Transverse colon (tissue), 4 donors: ENCODE data around the gene SPIRE1. TPM values are rescaled to one million over a fixed set of nuclear protein-coding genes. Genes with fewer than 3 reads are reported as not detected.

ENCODE experiments used
- DNase-seq: peaks from one replicate; pipeline ENCODE4 v3.0.0-alpha.2; 2019
- H3K27ac ChIP-seq, 4 donors: fragments of 200-600 bp; sonication (generic); 2 replicates each; pipeline ENCODE4 v1.5.1; 2016 to 2018; ENCODE audit warnings: inconsistent platforms in 4 of 4
- H3K27me3 ChIP-seq: fragments of 200-600 bp; sonication (generic); 2 replicates; pipeline ENCODE4 v1.5.1; 2017; ENCODE audit warnings: inconsistent platforms
- H3K36me3 ChIP-seq, 4 donors: fragments of 200-600 bp; sonication (generic); 2 replicates each; pipeline ENCODE4 v1.5.1; 2017 to 2019; ENCODE audit warnings: inconsistent platforms in 4 of 4
- H3K4me1 ChIP-seq, 4 donors: fragments of 200-600 bp; sonication (generic); 2 replicates each; pipeline ENCODE4 v1.5.1; 2017 to 2020; ENCODE audit warnings: inconsistent platforms in 4 of 4
- H3K4me3 ChIP-seq, 4 donors: fragments of 200-600 bp; sonication (generic); 1 replicate in 1 of 4; 2 replicates in 3 of 4; pipeline versions ENCODE4 v1.5.1 to v1.6.1; 2017 to 2019; ENCODE audit warnings: inconsistent platforms in 4 of 4
- H3K9me3 ChIP-seq, 2 donors: fragments of 200-600 bp; sonication (generic); 2 replicates each; pipeline ENCODE4 v1.5.1; 2017 to 2019; ENCODE audit warnings: inconsistent platforms in 2 of 2
- CTCF ChIP-seq, 5 experiments: fragments of 200-600 bp in 3 of 5; fragments of 450-650 bp in 2 of 5; sonication (generic) in 3 of 5; IDR thresholded peaks; 1 replicate in 2 of 5; 2 replicates in 3 of 5; pipeline ENCODE4 v1.5.1; 2016 to 2017; ENCODE audit warnings: antibody characterized with exemption in 5 of 5, inconsistent platforms in 3 of 5, mild to moderate bottlenecking in 2 of 5, moderate library complexity in 1 of 5
- EP300 ChIP-seq: sonication (generic); formaldehyde crosslinking; IDR thresholded peaks from one replicate; pipeline ENCODE4 v1.6.1; 2017; ENCODE audit warnings: antibody characterized with exemption, low read depth
- POLR2A ChIP-seq: fragments of 450-650 bp; IDR thresholded peaks from one replicate; pipeline ENCODE4 v1.6.1; 2016; ENCODE audit warnings: antibody characterized with exemption, mild to moderate bottlenecking, moderate library complexity
- POLR2AphosphoS5 ChIP-seq, 3 donors: sonication (generic); formaldehyde crosslinking; IDR thresholded peaks; one replicate each; pipeline ENCODE4 v1.6.1; 2016; ENCODE audit warnings: antibody characterized with exemption in 3 of 3
- WGBS, 2 donors: methylation state at CpG; one replicate each; pipeline ENCODE4 v1.1.5; 2018; ENCODE audit warnings: low coverage in 1 of 2; 5-methylcytosine and 5-hydroxymethylcytosine counted together
- in situ Hi-C, 4 donors: fragments of 200-750 bp; cut with MboI; loops; one replicate each; pipeline versions ENCODE4 v1.15.0 to v1.15.1; 2017; ENCODE audit warnings: low sequenced_read_pairs in 3 of 4, low pct_ligation_motif_present in 1 of 4, low pct_unique_long_range_greater_than_20kb in 1 of 4
- intact Hi-C: fragments of 100-400 bp; cut with DNase I; formaldehyde crosslinking; loops from one replicate; pipeline ENCODE4 v1.15.1; 2023; ENCODE audit warnings: low total_unique reads
- total RNA-seq, 4 donors: library from RNA; depleted of rRNA; stranded (reverse); fragments of >200 nt; gene quantifications; one replicate each; pipeline ENCODE4 v1.1.0, GENCODE V29; 2016

SPIRE1 gene
- total RNA-seq, 4 donors from 2014 or later, result 6.0 to 7.8 (median 6.8) TPM

DNA sequence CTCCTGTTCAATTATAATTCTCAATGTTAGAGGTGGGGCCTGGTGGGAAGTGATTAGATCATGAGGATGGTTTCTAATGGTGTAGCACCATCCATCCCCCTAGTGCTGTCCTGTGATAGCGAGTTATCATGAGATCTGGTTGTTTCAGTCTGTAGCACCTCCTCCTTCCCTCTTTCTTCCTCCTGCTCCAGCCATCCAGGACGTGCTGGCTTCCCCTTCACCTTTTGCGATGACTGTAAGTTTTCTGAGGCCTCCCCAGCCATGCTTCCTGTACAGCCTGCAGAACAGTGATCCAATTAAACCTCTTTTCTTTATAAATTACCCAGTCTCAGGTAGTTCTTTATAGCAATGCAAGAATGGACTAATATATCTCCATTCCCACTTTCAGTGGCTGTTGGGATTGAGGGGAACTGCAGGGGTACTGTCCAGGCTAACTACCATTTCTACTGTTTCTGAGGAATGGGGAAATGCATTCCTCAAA is 19.2 kb downstream of the SPIRE1 start:
- intact Hi-C loops (no loop called here), in situ Hi-C loops (no loop called here)
- 63 to 68% methylated on average over 3 of the region's 3 CpGs for WGBS, 2 donors
- no peak for TF ChIP-seq POLR2A
- TF ChIP-seq CTCF (IDR thresholded peaks at IDR 0.05), result no peak
- no peak for TF ChIP-seq EP300
- no peak for TF ChIP-seq POLR2AphosphoS5 (IDR thresholded peaks at IDR 0.05)
- Histone ChIP-seq H3K36me3 (no peaks in the 10 kb centered on the region), H3K4me1 (peaks cover 0 to 3% (median 0%) of the 10 kb centered on the region in 4 donors), H3K9me3 (no peaks in the 10 kb centered on the region), H3K27me3 (no peaks in the 10 kb centered on the region), H3K27ac (no peak overlapping the region), H3K4me3 (no peak overlapping the region)
- DNase-seq, result no peak

GRCh38 chr18:12637901-12638643 is 19.8 kb downstream of the SPIRE1 start:
- WGBS, 2 donors, result 84 to 90% methylated on average over 1 to 4 of the region's 4 CpGs
- intact Hi-C loops, result no loop called here

GRCh38 chr18:12637393-12637792 is 20.5 kb downstream of the SPIRE1 start:
- in situ Hi-C loops (no loop called here), intact Hi-C loops (no loop called here)
- peaks cover 0 to 3% (median 0%) of the 10 kb centered on the region in 4 donors for H3K4me1 ChIP-seq
- no peaks in the 10 kb centered on the region for H3K27me3 ChIP-seq
- H3K27ac ChIP-seq, result no peak overlapping the region
- WGBS, 2 donors, result 75 to 78% methylated on average over 2 to 3 of the region's 3 CpGs
- no peaks in the 10 kb centered on the region for H3K36me3 ChIP-seq
- TF ChIP-seq EP300, result no peak
- no peak for TF ChIP-seq POLR2AphosphoS5 (IDR thresholded peaks at IDR 0.05)
- TF ChIP-seq CTCF (IDR thresholded peaks at IDR 0.05), result no peak
- no peak for TF ChIP-seq POLR2A
- H3K4me3 ChIP-seq, result no peak overlapping the region
- no peak for DNase-seq
- H3K9me3 ChIP-seq, result no peaks in the 10 kb centered on the region

More at GRCh38 chr18:12637901-12638643, 19.8 kb downstream of the SPIRE1 start:
- Histone ChIP-seq H3K27ac (no peak overlapping the region), H3K27me3 (no peaks in the 10 kb centered on the region), H3K36me3 (no peaks in the 10 kb centered on the region), H3K4me1 (peaks cover 0 to 3% (median 0%) of the 10 kb centered on the region in 4 donors), H3K9me3 (no peaks in the 10 kb centered on the region), H3K4me3 (no peak overlapping the region)
- in situ Hi-C loops, result no loop called here
- TF ChIP-seq POLR2AphosphoS5 (IDR thresholded peaks at IDR 0.05) (no peak), POLR2A (no peak), CTCF (IDR thresholded peaks at IDR 0.05) (no peak), EP300 (no peak)
- no peak for DNase-seq

GRCh38 chr18:12631831-12632477 is 26.0 kb downstream of the SPIRE1 start:
- in situ Hi-C loops, result no loop called here
- WGBS, 2 donors, result 72 to 76% methylated on average over 6 of the region's 6 CpGs
- Histone ChIP-seq H3K4me1 (no peaks in the 10 kb centered on the region), H3K36me3 (no peaks in the 10 kb centered on the region), H3K27me3 (no peaks in the 10 kb centered on the region), H3K4me3 (no peak overlapping the region), H3K9me3 (no peaks in the 10 kb centered on the region), H3K27ac (no peak overlapping the region)
- TF ChIP-seq EP300, result no peak
- TF ChIP-seq POLR2AphosphoS5 (IDR thresholded peaks at IDR 0.05), result no peak
- no peak for TF ChIP-seq CTCF (IDR thresholded peaks at IDR 0.05)
- TF ChIP-seq POLR2A, result no peak
- intact Hi-C loops, result no loop called here
- DNase-seq, result no peak
